Measurements from ENCODE around the gene SMARCD3. TPM values are rescaled to one million over a fixed set of nuclear protein-coding genes. Genes with fewer than 3 reads are reported as not detected.

SMARCD3 gene
- total and polyA plus RNA-seq, 2 experiments from 2014 or later: 3.3 to 4.0 TPM

- Histone ChIP-seq H3K4me3 (no peak within 1 kb of the TSS), H3K9me2 (ENCODE audit: insufficient read depth) (no peaks in the 10 kb centered on the region), H3K4me1 (ENCODE audit: insufficient read depth) (peaks cover 7% of the 10 kb centered on the region), H4K20me1 (replicated peaks; ENCODE audit: insufficient read depth) (no peaks in the 10 kb centered on the region; the same call in 1 of the 2 replicates), H3K27ac (ENCODE audit: low read depth) (no peak within 1 kb of the TSS), H3F3A (replicated peaks; ENCODE audit: low read depth) (no peaks in the 10 kb centered on the region), H3K36me3 (ENCODE audit: insufficient read depth) (peaks cover 5% of the 10 kb centered on the region), H3K27me3 (ENCODE audit: insufficient read depth) (no peaks in the 10 kb centered on the region), H2AFZ (no peak within 1 kb of the TSS), H3K79me2 (replicated peaks; ENCODE audit: insufficient read depth) (no peaks in the 10 kb centered on the region), H3K4me2 (peak within 1 kb of the TSS; percentile 46; the same call in 1 of the 2 replicates)
- H3K27ac Mint-ChIP-seq: peak within 1 kb of the TSS; percentile 47; the same call in 1 of the 2 replicates
- H3K9me3 Mint-ChIP-seq: no peaks in the 10 kb centered on the region
- ATAC-seq: peak; percentile 81
- peaks cover 32% of the 10 kb centered on the region for H3K36me3 Mint-ChIP-seq (ENCODE audit: low read depth)
- no peak within 1 kb of the TSS for H3K4me3 Mint-ChIP-seq
- H3K4me1 Mint-ChIP-seq: peaks cover 15% of the 10 kb centered on the region
- peaks cover 20% of the 10 kb centered on the region for H3K27me3 Mint-ChIP-seq (ENCODE audit: insufficient read depth, low read depth, poor library complexity)
- TF ChIP-seq ZNF114 (CRISPR knock-in tag; IDR thresholded peaks at IDR 0.05) (no peak), CREB1 (CRISPR knock-in tag; IDR thresholded peaks at IDR 0.05; ENCODE audit: low read depth) (no peak), NANOG (IDR thresholded peaks at IDR 0.05; ENCODE audit: borderline replicate concordance) (no peak), ZNF462 (CRISPR knock-in tag; IDR thresholded peaks at IDR 0.05) (no peak), CTCF (conservative IDR thresholded peaks at IDR 0.05; ENCODE audit: low read depth in 2 of 2) (no peak), JUNB (IDR thresholded peaks at IDR 0.05; ENCODE audit: unreplicated experiment) (no peak), STAT1 (IDR thresholded peaks at IDR 0.05; ENCODE audit: unreplicated experiment) (no peak), ETS1 (IDR thresholded peaks at IDR 0.05) (no peak)
- TF ChIP-seq, protein P1, sequence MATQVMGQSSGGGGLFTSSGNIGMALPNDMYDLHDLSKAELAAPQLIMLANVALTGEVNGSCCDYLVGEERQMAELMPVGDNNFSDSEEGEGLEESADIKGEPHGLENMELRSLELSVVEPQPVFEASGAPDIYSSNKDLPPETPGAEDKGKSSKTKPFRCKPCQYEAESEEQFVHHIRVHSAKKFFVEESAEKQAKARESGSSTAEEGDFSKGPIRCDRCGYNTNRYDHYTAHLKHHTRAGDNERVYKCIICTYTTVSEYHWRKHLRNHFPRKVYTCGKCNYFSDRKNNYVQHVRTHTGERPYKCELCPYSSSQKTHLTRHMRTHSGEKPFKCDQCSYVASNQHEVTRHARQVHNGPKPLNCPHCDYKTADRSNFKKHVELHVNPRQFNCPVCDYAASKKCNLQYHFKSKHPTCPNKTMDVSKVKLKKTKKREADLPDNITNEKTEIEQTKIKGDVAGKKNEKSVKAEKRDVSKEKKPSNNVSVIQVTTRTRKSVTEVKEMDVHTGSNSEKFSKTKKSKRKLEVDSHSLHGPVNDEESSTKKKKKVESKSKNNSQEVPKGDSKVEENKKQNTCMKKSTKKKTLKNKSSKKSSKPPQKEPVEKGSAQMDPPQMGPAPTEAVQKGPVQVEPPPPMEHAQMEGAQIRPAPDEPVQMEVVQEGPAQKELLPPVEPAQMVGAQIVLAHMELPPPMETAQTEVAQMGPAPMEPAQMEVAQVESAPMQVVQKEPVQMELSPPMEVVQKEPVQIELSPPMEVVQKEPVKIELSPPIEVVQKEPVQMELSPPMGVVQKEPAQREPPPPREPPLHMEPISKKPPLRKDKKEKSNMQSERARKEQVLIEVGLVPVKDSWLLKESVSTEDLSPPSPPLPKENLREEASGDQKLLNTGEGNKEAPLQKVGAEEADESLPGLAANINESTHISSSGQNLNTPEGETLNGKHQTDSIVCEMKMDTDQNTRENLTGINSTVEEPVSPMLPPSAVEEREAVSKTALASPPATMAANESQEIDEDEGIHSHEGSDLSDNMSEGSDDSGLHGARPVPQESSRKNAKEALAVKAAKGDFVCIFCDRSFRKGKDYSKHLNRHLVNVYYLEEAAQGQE (IDR thresholded peaks at IDR 0.05; ENCODE audit: unreplicated experiment): no peak
- peak; percentile 63 for DNase-seq (ENCODE audit: low spot score)
Measured at GRCh38 chr7:151210087-151210854, 38.2 kb downstream of the SMARCD3 start, which contains the start of gene H2BK1. H2BK1 (minus strand) TSS chr7:151210488; CDS start chr7:151210318, 170 bp downstream.

Data from GM23338 (cell line).